SJCRH30 (cell line): ENCODE measurements around the gene NHSL1. TPM values are rescaled to one million over a fixed set of nuclear protein-coding genes. Genes with fewer than 3 reads are reported as not detected.
"Not testable (repeated sequence)": the region's sequence is repeated elsewhere in the genome, so short reads cannot be mapped to it uniquely, and the experiment has no call there.

Source experiments
- DNase-seq, 2 experiments: peaks; one replicate each; pipeline ENCODE4 v3.0.0-alpha.2; 2015 to 2020
- H3K27ac ChIP-seq: fragments of 250-450 bp; sonication (Bioruptor Pico); 2 replicates; pipeline ENCODE4 v1.5.1; 2020; ENCODE audit warnings: mild to moderate bottlenecking, moderate library complexity
- H3K27me3 ChIP-seq: fragments of 250-450 bp; sonication (Bioruptor Pico); 2 replicates; pipeline ENCODE4 v1.5.1; 2020; ENCODE audit warnings: mild to moderate bottlenecking, moderate library complexity
- H3K36me3 ChIP-seq: fragments of 250-450 bp; sonication (Bioruptor Pico); 2 replicates; pipeline ENCODE4 v1.5.1; 2020; ENCODE audit warnings: mild to moderate bottlenecking, moderate library complexity
- H3K4me1 ChIP-seq: fragments of 250-450 bp; sonication (Bioruptor Pico); 2 replicates; pipeline ENCODE4 v1.5.1; 2020; ENCODE audit warnings: mild to moderate bottlenecking, moderate library complexity
- H3K4me3 ChIP-seq: fragments of 250-450 bp; sonication (Bioruptor Pico); 2 replicates; pipeline ENCODE4 v1.5.1; 2020; ENCODE audit warnings: mild to moderate bottlenecking, moderate library complexity
- H3K9me3 ChIP-seq: fragments of 250-450 bp; sonication (Bioruptor Pico); replicated peaks from 2 replicates; pipeline ENCODE4 v1.5.1; 2020; ENCODE audit warnings: mild to moderate bottlenecking, moderate library complexity
- total RNA-seq: library from RNA; depleted of rRNA; stranded (reverse); fragments of >200 nt; shearing (Covaris generic); gene quantifications from 2 replicates; pipeline ENCODE4 v1.2.3, GENCODE V29; 2014

Gene NHSL1
- total RNA-seq, 1 experiment from 2014 or later = 4.1 TPM

GRCh38 chr6:138441965-138442364 is 57.3 kb downstream of the NHSL1 start:
- Histone ChIP-seq H3K4me3 (no peak overlapping the region), H3K36me3 (no peaks in the 10 kb centered on the region; the same call in 1 of the 2 replicates), H3K27me3 (no peaks in the 10 kb centered on the region), H3K9me3 (0 out of 2 replicates have a peak, but pooled peaks cover 3% of the 10 kb centered on the region), H3K27ac (no peak overlapping the region), H3K4me1 (no peaks in the 10 kb centered on the region)
- no peak for DNase-seq

GRCh38 chr6:138440758-138441357 is 58.4 kb downstream of the NHSL1 start:
- H3K4me1 ChIP-seq = no peaks in the 10 kb centered on the region
- H3K27ac ChIP-seq = no peak overlapping the region
- H3K4me3 ChIP-seq = no peak overlapping the region
- no peak for DNase-seq
- H3K36me3 ChIP-seq = no peaks in the 10 kb centered on the region; the same call in 1 of the 2 replicates
- no peaks in the 10 kb centered on the region for H3K27me3 ChIP-seq
- H3K9me3 ChIP-seq = 0 out of 2 replicates have a peak, but pooled peaks cover 3% of the 10 kb centered on the region

- H3K27ac ChIP-seq = no peak overlapping the region
- no peak for DNase-seq
- 0 out of 2 replicates have a peak, but pooled peaks cover 3% of the 10 kb centered on the region for H3K9me3 ChIP-seq
- no peaks in the 10 kb centered on the region; the same call in 1 of the 2 replicates for H3K36me3 ChIP-seq
- H3K4me1 ChIP-seq = no peaks in the 10 kb centered on the region
- H3K4me3 ChIP-seq = no peak overlapping the region
- H3K27me3 ChIP-seq = no peaks in the 10 kb centered on the region
Observed at GRCh38 chr6:138440296-138440695, 59.0 kb downstream of the NHSL1 start.

DNA sequence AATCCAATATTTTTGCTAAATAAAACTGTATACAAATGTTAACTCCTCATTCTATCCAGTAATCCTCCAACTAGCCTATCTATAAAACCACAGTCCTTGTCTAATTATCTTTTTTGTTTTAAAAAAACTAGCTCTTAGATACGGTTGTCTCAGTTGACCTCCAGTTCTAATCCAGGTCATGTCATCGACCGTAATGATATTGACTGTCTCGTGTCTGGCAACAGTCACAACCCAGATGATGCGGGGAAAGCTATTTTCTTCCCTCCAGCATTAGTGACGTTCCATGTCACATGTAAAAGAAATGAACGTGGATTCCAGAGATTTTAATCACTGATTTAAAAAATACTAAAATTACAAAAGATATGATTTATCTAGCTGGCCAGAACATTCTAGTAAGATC is 59.7 kb downstream of the NHSL1 start:
- no peak for DNase-seq
- no peak overlapping the region for H3K27ac ChIP-seq
- H3K9me3 ChIP-seq = 0 out of 2 replicates have a peak, but pooled peaks cover under 1% of the 10 kb centered on the region

DNA sequence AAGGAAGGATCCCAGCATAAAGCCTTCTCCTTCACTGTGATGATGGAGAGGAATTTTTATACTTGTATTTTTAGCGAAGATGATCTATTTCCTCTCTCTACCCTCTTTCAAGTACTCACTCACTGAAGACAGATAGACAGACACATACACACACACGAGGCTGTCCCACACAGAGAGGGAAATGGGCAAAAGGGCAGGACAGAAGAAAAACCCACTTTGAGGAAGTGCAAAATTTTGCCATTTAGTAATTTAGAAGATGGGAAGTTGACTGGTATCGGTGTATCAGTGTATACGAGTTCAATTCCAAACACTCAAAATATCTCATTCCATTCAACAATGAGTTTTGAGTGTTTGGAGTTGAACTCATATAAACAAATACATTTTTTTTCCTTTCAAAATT is 64.4 kb downstream of the NHSL1 start:
- H3K4me3 ChIP-seq = no peak overlapping the region
- no peaks in the 10 kb centered on the region for H3K27me3 ChIP-seq
- DNase-seq = no peak
- H3K27ac ChIP-seq = no peak overlapping the region
- no peaks in the 10 kb centered on the region for H3K36me3 ChIP-seq
- no peaks in the 10 kb centered on the region for H3K9me3 ChIP-seq
- no peaks in the 10 kb centered on the region for H3K4me1 ChIP-seq

More for the DNA sequence above, 59.7 kb downstream of the NHSL1 start:
- Histone ChIP-seq H3K4me1 (no peaks in the 10 kb centered on the region), H3K36me3 (no peaks in the 10 kb centered on the region; the same call in 1 of the 2 replicates), H3K27me3 (no peaks in the 10 kb centered on the region), H3K4me3 (no peak overlapping the region)

- Histone ChIP-seq H3K27me3 (no peaks in the 10 kb centered on the region), H3K4me3 (no peak overlapping the region), H3K36me3 (no peaks in the 10 kb centered on the region), H3K4me1 (no peaks in the 10 kb centered on the region), H3K9me3 (no peaks in the 10 kb centered on the region), H3K27ac (no peak overlapping the region)
- no peak for DNase-seq
Observed at GRCh38 chr6:138434096-138434495, 65.2 kb downstream of the NHSL1 start.

DNA sequence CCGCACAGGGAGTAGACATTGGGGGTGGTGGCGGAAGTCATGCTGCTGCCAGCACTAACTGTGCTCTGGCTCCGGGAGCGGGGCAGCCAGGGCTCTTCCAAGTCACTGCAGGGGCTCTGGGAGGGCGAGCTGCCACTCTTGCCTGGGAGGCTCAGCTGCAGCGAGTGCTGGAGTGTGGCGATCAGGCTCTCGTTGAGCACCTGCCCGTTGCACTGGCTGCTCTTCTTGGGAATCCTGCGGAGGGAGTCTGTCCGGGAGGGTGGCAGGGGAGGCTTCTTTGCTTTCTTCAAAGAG is 67.3 kb downstream of the NHSL1 start:
- Histone ChIP-seq H3K4me3 (no peak overlapping the region), H3K9me3 (no peaks in the 10 kb centered on the region)
- DNase-seq = no peak

DNA sequence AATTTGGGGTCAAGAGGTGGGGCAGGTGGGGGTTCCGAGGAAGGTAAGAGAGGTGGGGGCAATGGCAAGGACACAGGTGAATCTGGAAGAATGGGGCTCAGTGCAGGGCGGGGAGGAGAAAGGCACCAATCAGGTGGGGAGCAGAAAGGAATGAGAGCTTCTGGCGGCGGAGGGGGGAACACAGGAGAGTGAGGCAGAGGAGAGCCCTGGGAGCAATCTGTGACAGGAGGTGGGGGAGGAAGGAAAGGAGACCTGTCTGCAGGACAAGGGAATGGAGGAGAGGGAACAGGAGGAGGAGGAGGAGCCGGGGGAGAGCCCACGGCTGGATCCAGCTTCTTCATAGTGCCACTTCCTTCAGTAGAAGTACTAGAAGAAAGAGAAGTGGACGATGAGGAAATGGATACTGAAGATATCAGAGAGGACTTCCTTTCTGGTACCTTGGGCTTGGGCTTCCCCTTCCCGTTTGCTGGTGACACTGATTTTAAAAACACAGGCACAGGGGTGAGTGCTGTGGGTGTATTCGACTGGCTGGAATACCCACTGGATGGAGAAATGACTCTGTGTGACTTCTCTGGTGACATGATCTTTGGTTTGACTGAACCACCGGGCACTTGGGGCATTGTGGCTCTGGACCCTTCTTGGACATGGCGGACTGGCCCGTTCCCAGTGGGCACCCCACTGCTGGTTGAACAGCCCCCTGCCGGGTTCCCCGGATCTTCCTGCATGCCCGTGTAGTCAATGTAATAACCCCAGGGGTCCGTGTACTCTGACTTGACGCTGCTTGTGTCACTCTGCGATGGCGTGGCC is 67.8 kb downstream of the NHSL1 start:
- Histone ChIP-seq H3K4me1 (no peaks in the 10 kb centered on the region), H3K4me3 (no peak overlapping the region), H3K9me3 (no peaks in the 10 kb centered on the region; the same call in 1 of the 2 replicates), H3K27ac (no peak overlapping the region), H3K27me3 (no peaks in the 10 kb centered on the region), H3K36me3 (no peaks in the 10 kb centered on the region)
- no peak for DNase-seq

More for the DNA sequence above, 67.3 kb downstream of the NHSL1 start:
- no peaks in the 10 kb centered on the region for H3K4me1 ChIP-seq
- no peaks in the 10 kb centered on the region for H3K36me3 ChIP-seq
- H3K27ac ChIP-seq = no peak overlapping the region
- H3K27me3 ChIP-seq = no peaks in the 10 kb centered on the region

- H3K36me3 ChIP-seq = no peaks in the 10 kb centered on the region
- H3K27ac ChIP-seq = no peak overlapping the region
- no peaks in the 10 kb centered on the region; the same call in 1 of the 2 replicates for H3K9me3 ChIP-seq
- no peaks in the 10 kb centered on the region for H3K4me1 ChIP-seq
- no peaks in the 10 kb centered on the region for H3K27me3 ChIP-seq
- no peak for DNase-seq
- no peak overlapping the region for H3K4me3 ChIP-seq
Observed at GRCh38 chr6:138430361-138431145, 68.7 kb downstream of the NHSL1 start.

- no peak overlapping the region for H3K4me3 ChIP-seq
- no peaks in the 10 kb centered on the region for H3K4me1 ChIP-seq
- H3K9me3 ChIP-seq = no peaks in the 10 kb centered on the region; the same call in 1 of the 2 replicates
- no peak for DNase-seq
- no peaks in the 10 kb centered on the region for H3K36me3 ChIP-seq
- no peaks in the 10 kb centered on the region for H3K27me3 ChIP-seq
- no peak overlapping the region for H3K27ac ChIP-seq
Observed at GRCh38 chr6:138429761-138430160, 69.5 kb downstream of the NHSL1 start.

GRCh38 chr6:138428944-138429598 is 70.2 kb downstream of the NHSL1 start:
- no peak overlapping the region for H3K4me3 ChIP-seq
- DNase-seq = peak in 1 of 2 experiments; percentile 60
- H3K27ac ChIP-seq = no peak overlapping the region
- H3K9me3 ChIP-seq = no peaks in the 10 kb centered on the region; the same call in 1 of the 2 replicates
- H3K36me3 ChIP-seq = no peaks in the 10 kb centered on the region
- H3K4me1 ChIP-seq = no peaks in the 10 kb centered on the region
- no peaks in the 10 kb centered on the region for H3K27me3 ChIP-seq

DNA sequence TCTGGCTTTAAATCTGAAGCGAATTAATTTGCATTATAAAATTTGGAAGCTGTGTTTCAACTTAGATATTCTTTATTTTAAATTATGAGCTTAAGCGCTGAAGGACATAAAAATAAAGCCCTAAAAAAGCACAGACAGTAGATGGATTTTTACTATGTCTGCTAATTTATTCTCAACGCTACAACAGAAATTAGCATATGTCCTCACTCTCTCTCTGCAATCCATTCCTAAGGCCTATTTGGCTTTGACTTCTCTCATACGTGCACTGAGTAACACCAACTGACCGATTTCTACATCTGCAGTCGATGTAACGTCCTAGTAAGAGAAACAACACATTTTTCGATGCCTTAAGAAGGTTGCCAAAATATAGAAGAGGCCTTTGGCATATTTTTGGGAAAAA is 71.6 kb downstream of the NHSL1 start:
- no peak overlapping the region for H3K4me3 ChIP-seq
- H3K27ac ChIP-seq = no peak overlapping the region
- no peak for DNase-seq

GRCh38 chr6:138426500-138427123 is 72.7 kb downstream of the NHSL1 start:
- no peak overlapping the region for H3K4me3 ChIP-seq
- no peaks in the 10 kb centered on the region for H3K36me3 ChIP-seq
- H3K27ac ChIP-seq = no peak overlapping the region
- H3K9me3 ChIP-seq = no peaks in the 10 kb centered on the region; the same call in 1 of the 2 replicates
- no peak for DNase-seq
- no peaks in the 10 kb centered on the region for H3K4me1 ChIP-seq
- no peaks in the 10 kb centered on the region for H3K27me3 ChIP-seq

More for the DNA sequence above, 71.6 kb downstream of the NHSL1 start:
- Histone ChIP-seq H3K27me3 (no peaks in the 10 kb centered on the region), H3K9me3 (no peaks in the 10 kb centered on the region; the same call in 1 of the 2 replicates), H3K36me3 (no peaks in the 10 kb centered on the region), H3K4me1 (no peaks in the 10 kb centered on the region)

DNA sequence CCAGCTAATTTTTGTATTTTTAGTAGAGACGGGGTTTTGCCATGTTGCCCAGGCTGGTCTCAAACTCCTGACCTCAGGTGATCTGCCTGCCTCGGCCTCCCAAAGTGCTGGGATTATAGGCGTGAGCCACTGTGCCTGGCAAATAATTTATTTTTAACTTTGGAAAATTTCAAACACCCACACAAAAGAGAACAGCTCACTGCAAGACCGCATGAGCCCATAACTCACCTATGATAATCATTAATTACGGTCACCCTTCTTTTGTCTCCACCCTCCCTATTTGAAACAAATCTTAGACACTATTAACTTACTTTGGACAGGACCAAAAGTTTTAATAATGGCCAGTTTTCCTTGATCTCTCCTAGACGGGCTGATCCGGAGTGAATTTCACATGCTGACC is 74.0 kb downstream of the NHSL1 start:
- not testable (repeated sequence) for H3K36me3 ChIP-seq, H3K27ac ChIP-seq, H3K4me1 ChIP-seq, DNase-seq, H3K4me3 ChIP-seq, H3K27me3 ChIP-seq, H3K9me3 ChIP-seq
